ENCODE results near the gene ATP1B2. TPM values are rescaled to one million over a fixed set of nuclear protein-coding genes. Genes with fewer than 3 reads are reported as not detected.

Gene ATP1B2
- total RNA-seq = not detected in 2 replicates

GRCh38 chr17:7650509-7651096 lies at the start of gene ATP1B2:
Gene ATP1B2, plus strand, starts transcription at chr17:7650926. Its CDS starts 593 bp downstream, at chr17:7651519.
- DNase-seq (ENCODE audit: low read depth) = peak; percentile 39
- no peak for TF ChIP-seq CTCF (IDR thresholded peaks at IDR 0.05; ENCODE audit: insufficient read depth, low read depth, low read length)
- peak within 1 kb of the TSS; percentile 54 for H3K4me3 ChIP-seq (ENCODE audit: low read depth, low read length)

GRCh38 chr17:7606280-7606679 lies 44.4 kb upstream of the ATP1B2 start:
- DNase-seq (ENCODE audit: low read depth) = no peak
- H3K4me3 ChIP-seq (ENCODE audit: low read depth, low read length) = no peak overlapping the region
- no peak for TF ChIP-seq CTCF (IDR thresholded peaks at IDR 0.05; ENCODE audit: insufficient read depth, low read depth, low read length)

- no peak overlapping the region for H3K4me3 ChIP-seq (ENCODE audit: low read depth, low read length)
- no peak for TF ChIP-seq CTCF (IDR thresholded peaks at IDR 0.05; ENCODE audit: insufficient read depth, low read depth, low read length)
- DNase-seq (ENCODE audit: low read depth) = no peak
Observed at GRCh38 chr17:7610641-7611040, 40.1 kb upstream of the ATP1B2 start.

GRCh38 chr17:7611635-7612293 lies 39.0 kb upstream of the ATP1B2 start:
- no peak for TF ChIP-seq CTCF (IDR thresholded peaks at IDR 0.05; ENCODE audit: insufficient read depth, low read depth, low read length)
- H3K4me3 ChIP-seq (ENCODE audit: low read depth, low read length) = peak overlapping the region; percentile 12
- peak; percentile 36 for DNase-seq (ENCODE audit: low read depth)

- no peak for TF ChIP-seq CTCF (IDR thresholded peaks at IDR 0.05; ENCODE audit: insufficient read depth, low read depth, low read length)
- DNase-seq (ENCODE audit: low read depth) = no peak
- no peak overlapping the region for H3K4me3 ChIP-seq (ENCODE audit: low read depth, low read length)
Observed at GRCh38 chr17:7612294-7612640, 38.5 kb upstream of the ATP1B2 start.

GRCh38 chr17:7613769-7614424 lies 36.8 kb upstream of the ATP1B2 start:
- peak; percentile 37 for DNase-seq (ENCODE audit: low read depth)
- peak; percentile 20 for TF ChIP-seq CTCF (IDR thresholded peaks at IDR 0.05; ENCODE audit: insufficient read depth, low read depth, low read length)
- peak overlapping the region; percentile 88 for H3K4me3 ChIP-seq (ENCODE audit: low read depth, low read length)

Data from fibroblast of villous mesenchyme (primary cell).